H9 (cell line): ENCODE results near the gene KCNJ16. TPM values are rescaled to one million over a fixed set of nuclear protein-coding genes. Genes with fewer than 3 reads are reported as not detected.

Source experiments
- DNase-seq: peaks from one replicate; pipeline ENCODE4 v3.0.0-alpha.2; 2017
- H2AFZ ChIP-seq: one replicate; pipeline ENCODE4 v1.6.1; 2013; ENCODE audit warnings: mild to moderate bottlenecking, low read length, control low read depth, moderate library complexity
- H2AK5ac ChIP-seq: 2 replicates; pipeline ENCODE4 v1.6.1; 2013; ENCODE audit warnings: low read length, control low read depth, mixed read lengths; ENCODE audit not compliant: insufficient read length
- H2BK120ac ChIP-seq: one replicate; pipeline ENCODE4 v1.6.1; 2013; ENCODE audit warnings: low read depth, mild to moderate bottlenecking, low read length, control low read depth, inconsistent platforms; ENCODE audit not compliant: poor library complexity, severe bottlenecking
- H2BK12ac ChIP-seq: 2 replicates; pipeline ENCODE4 v1.6.1; 2013; ENCODE audit warnings: low read length, control low read depth, mixed read lengths, low read depth; ENCODE audit not compliant: insufficient read length
- H2BK15ac ChIP-seq: 2 replicates; pipeline ENCODE4 v1.6.1; 2013; ENCODE audit warnings: low read depth, low read length, control low read depth
- H2BK20ac ChIP-seq: one replicate; pipeline ENCODE4 v1.6.1; 2013; ENCODE audit warnings: low read depth, mild to moderate bottlenecking, low read length, control low read depth, inconsistent platforms; ENCODE audit not compliant: poor library complexity, severe bottlenecking
- H2BK5ac ChIP-seq: 2 replicates; pipeline ENCODE4 v1.6.1; 2013; ENCODE audit warnings: low read length, control low read depth, mixed read lengths; ENCODE audit not compliant: insufficient read length
- H3K14ac ChIP-seq: 2 replicates; pipeline ENCODE4 v1.6.1; 2013; ENCODE audit warnings: low read length, control low read depth; ENCODE audit not compliant: insufficient read depth
- H3K18ac ChIP-seq: 2 replicates; pipeline ENCODE4 v1.6.1; 2013; ENCODE audit warnings: low read depth, mild to moderate bottlenecking, mixed read lengths, low read length, control low read depth; ENCODE audit not compliant: insufficient read length
- H3K23ac ChIP-seq: 2 replicates; pipeline ENCODE4 v1.6.1; 2013; ENCODE audit warnings: low read length, control low read depth, mixed read lengths, low read depth; ENCODE audit not compliant: insufficient read length
- H3K23me2 ChIP-seq: 2 replicates; pipeline ENCODE4 v1.6.1; 2013; ENCODE audit warnings: low read depth, mild to moderate bottlenecking, mixed read lengths, low read length, control low read depth; ENCODE audit not compliant: insufficient read length, poor library complexity, severe bottlenecking
- H3K27ac ChIP-seq: 2 replicates; pipeline ENCODE4 v1.5.1; 2013; ENCODE audit warnings: low read length, control low read depth, mixed read lengths, low read depth; ENCODE audit not compliant: insufficient read length
- H3K27me3 ChIP-seq: 2 replicates; pipeline ENCODE4 v1.6.1; 2013; ENCODE audit warnings: low read length, control low read depth, inconsistent platforms; ENCODE audit not compliant: insufficient read depth
- H3K4ac ChIP-seq: 2 replicates; pipeline ENCODE4 v1.6.1; 2013; ENCODE audit warnings: low read depth, mild to moderate bottlenecking, control low read depth, inconsistent platforms, low read length, moderate library complexity
- H3K4me1 ChIP-seq: 2 replicates; pipeline ENCODE4 v1.6.1; 2013; ENCODE audit warnings: low read length, control low read depth, inconsistent platforms; ENCODE audit not compliant: insufficient read depth
- H3K4me2 ChIP-seq: 2 replicates; pipeline ENCODE4 v1.6.1; 2013; ENCODE audit warnings: low read length, control low read depth, mixed read lengths; ENCODE audit not compliant: insufficient read length, insufficient read depth
- H3K56ac ChIP-seq: 2 replicates; pipeline ENCODE4 v1.6.1; 2013; ENCODE audit warnings: low read depth, mild to moderate bottlenecking, mixed read lengths, low read length, control low read depth; ENCODE audit not compliant: insufficient read length
- H3K79me1 ChIP-seq: 2 replicates; pipeline ENCODE4 v1.6.1; 2013; ENCODE audit warnings: low read depth, mild to moderate bottlenecking, moderate library complexity, low read length, control low read depth, inconsistent platforms; ENCODE audit not compliant: insufficient read depth, poor library complexity, severe bottlenecking
- H3K79me2 ChIP-seq: 2 replicates; pipeline ENCODE4 v1.6.1; 2013; ENCODE audit warnings: low read length, control low read depth, inconsistent platforms; ENCODE audit not compliant: insufficient read depth
- H3K9ac ChIP-seq: 2 replicates; pipeline ENCODE4 v1.6.1; 2013; ENCODE audit warnings: low read length, control low read depth, mixed read lengths; ENCODE audit not compliant: insufficient read length; ENCODE audit errors: extremely low read depth
- H3K9me3 ChIP-seq: one replicate; pipeline ENCODE4 v1.6.1; 2013; ENCODE audit warnings: low read depth, low read length, inconsistent platforms; ENCODE audit not compliant: control insufficient read depth
- H3T11ph ChIP-seq: one replicate; pipeline ENCODE4 v1.6.1; 2013; ENCODE audit warnings: mild to moderate bottlenecking, low read length, control low read depth, inconsistent platforms
- H4K20me1 ChIP-seq: one replicate; pipeline ENCODE4 v1.6.1; 2013; ENCODE audit not compliant: control insufficient read depth, insufficient read length, insufficient read depth
- H4K5ac ChIP-seq: 2 replicates; pipeline ENCODE4 v1.6.1; 2013; ENCODE audit warnings: low read depth, mild to moderate bottlenecking, mixed read lengths, low read length, control low read depth; ENCODE audit not compliant: insufficient read length
- H4K8ac ChIP-seq: replicated peaks from 2 replicates; pipeline ENCODE4 v1.6.1; 2013; ENCODE audit warnings: low read length, control low read depth, mixed read lengths, low read depth; ENCODE audit not compliant: insufficient read length
- H4K91ac ChIP-seq: 2 replicates; pipeline ENCODE4 v1.6.1; 2013; ENCODE audit warnings: low read depth, mild to moderate bottlenecking, moderate library complexity, mixed read lengths, low read length, control low read depth; ENCODE audit not compliant: insufficient read length
- H3K27ac Mint-ChIP-seq, 3 experiments: 2 replicates in 2 of 3; 3 replicates in 1 of 3; pipeline ENCODE4 v1.8.0; 2020 to 2021; ENCODE audit warnings: mixed read lengths in 3 of 3, mild to moderate bottlenecking in 1 of 3, moderate library complexity in 1 of 3
- H3K27me3 Mint-ChIP-seq: 2 replicates; pipeline ENCODE4 v1.8.0; 2021; ENCODE audit warnings: low read depth, mild to moderate bottlenecking, moderate library complexity, mixed read lengths
- H3K36me3 Mint-ChIP-seq, 3 experiments: 2 replicates in 2 of 3; 3 replicates in 1 of 3; pipeline ENCODE4 v1.8.0; 2020 to 2021; ENCODE audit warnings: low read depth in 3 of 3, mixed read lengths in 3 of 3; ENCODE audit not compliant: insufficient read depth in 1 of 3
- H3K4me1 Mint-ChIP-seq, 2 experiments: 2 replicates each; pipeline ENCODE4 v1.8.0; 2020; ENCODE audit warnings: mixed read lengths in 2 of 2
- H3K4me3 Mint-ChIP-seq, 2 experiments: 2 replicates in 1 of 2; 3 replicates in 1 of 2; pipeline ENCODE4 v1.8.0; 2020 to 2021; ENCODE audit warnings: mild to moderate bottlenecking in 2 of 2, mixed read lengths in 2 of 2, moderate library complexity in 1 of 2
- H3K9me3 Mint-ChIP-seq, 2 experiments: 2 replicates in 1 of 2; 3 replicates in 1 of 2; pipeline ENCODE4 v1.8.0; 2020; ENCODE audit warnings: mild to moderate bottlenecking in 2 of 2, mixed read lengths in 2 of 2, moderate library complexity in 1 of 2
- WGBS: extraction: QIAGEN DNeasy Blood & Tissue Kit; methylation state at CpG from one replicate; pipeline ENCODE4 v1.1.7; 2013; ENCODE audit warnings: missing lambda C conversion rate, low lambda C conversion rate, mixed read lengths; ENCODE audit not compliant: insufficient read length; ENCODE audit errors: extremely low coverage; 5-methylcytosine and 5-hydroxymethylcytosine counted together
- total RNA-seq: library from RNA; stranded (reverse); gene quantifications from 2 replicates; pipeline ENCODE4 v1.2.1, GENCODE V29; 2021
- TF ChIP-seq, protein P1 (sequence below): fragments of 200-600 bp; sonication (generic); conservative IDR thresholded peaks from 3 replicates; pipeline ENCODE4 v1.8.0; 2021; ENCODE audit warnings: antibody characterized with exemption, mild to moderate bottlenecking

KCNJ16 gene
- total RNA-seq, 1 experiment from 2014 or later = not detected

DNA sequence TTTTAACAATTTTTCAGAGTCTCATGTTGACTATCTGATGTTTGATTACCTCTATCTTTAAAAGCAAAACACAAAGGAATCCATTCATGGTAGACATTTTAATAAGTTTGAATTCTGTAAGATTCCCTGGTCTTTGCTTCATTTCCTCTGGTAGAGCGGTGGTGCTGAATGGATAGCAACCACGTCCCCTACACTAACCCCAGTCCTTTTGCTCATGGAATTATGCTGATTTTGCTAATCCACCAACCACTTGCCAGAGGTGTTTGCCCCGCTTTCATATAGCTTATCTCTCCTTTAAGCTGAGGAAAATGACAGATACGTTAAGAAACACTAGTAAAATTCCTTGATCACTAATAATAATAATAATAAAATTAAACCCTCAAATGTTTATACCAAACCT lies 9.5 kb downstream of the KCNJ16 start:
- H3K9me3 Mint-ChIP-seq = no peaks in the 10 kb centered on the region; a peak in 1 of 5 replicates
- no peak overlapping the region for H2BK5ac ChIP-seq
- H3K79me2 ChIP-seq = no peaks in the 10 kb centered on the region
- TF ChIP-seq, protein P1, sequence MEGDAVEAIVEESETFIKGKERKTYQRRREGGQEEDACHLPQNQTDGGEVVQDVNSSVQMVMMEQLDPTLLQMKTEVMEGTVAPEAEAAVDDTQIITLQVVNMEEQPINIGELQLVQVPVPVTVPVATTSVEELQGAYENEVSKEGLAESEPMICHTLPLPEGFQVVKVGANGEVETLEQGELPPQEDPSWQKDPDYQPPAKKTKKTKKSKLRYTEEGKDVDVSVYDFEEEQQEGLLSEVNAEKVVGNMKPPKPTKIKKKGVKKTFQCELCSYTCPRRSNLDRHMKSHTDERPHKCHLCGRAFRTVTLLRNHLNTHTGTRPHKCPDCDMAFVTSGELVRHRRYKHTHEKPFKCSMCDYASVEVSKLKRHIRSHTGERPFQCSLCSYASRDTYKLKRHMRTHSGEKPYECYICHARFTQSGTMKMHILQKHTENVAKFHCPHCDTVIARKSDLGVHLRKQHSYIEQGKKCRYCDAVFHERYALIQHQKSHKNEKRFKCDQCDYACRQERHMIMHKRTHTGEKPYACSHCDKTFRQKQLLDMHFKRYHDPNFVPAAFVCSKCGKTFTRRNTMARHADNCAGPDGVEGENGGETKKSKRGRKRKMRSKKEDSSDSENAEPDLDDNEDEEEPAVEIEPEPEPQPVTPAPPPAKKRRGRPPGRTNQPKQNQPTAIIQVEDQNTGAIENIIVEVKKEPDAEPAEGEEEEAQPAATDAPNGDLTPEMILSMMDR = no peak
- no peaks in the 10 kb centered on the region for H3K27me3 Mint-ChIP-seq
- H3K27me3 ChIP-seq = no peaks in the 10 kb centered on the region
- DNase-seq = no peak
- H4K8ac ChIP-seq = no peak overlapping the region
- H4K91ac ChIP-seq = no peak overlapping the region
- H2BK120ac ChIP-seq = no peak overlapping the region
- no peaks in the 10 kb centered on the region for H3K4me1 ChIP-seq
- no peak overlapping the region for H3K14ac ChIP-seq
- no peak overlapping the region for H3K4ac ChIP-seq
- H3K4me2 ChIP-seq = no peak overlapping the region
- no peak overlapping the region for H3K27ac Mint-ChIP-seq
- H2AK5ac ChIP-seq = no peak overlapping the region
- WGBS = no CpG with 5 or more reads among the region's 4 CpGs
- H3K79me1 ChIP-seq = no peaks in the 10 kb centered on the region
- no peak overlapping the region for H2BK12ac ChIP-seq
- H3K36me3 Mint-ChIP-seq = no peaks in the 10 kb centered on the region
- H3K4me3 Mint-ChIP-seq = no peak overlapping the region
- no peaks in the 10 kb centered on the region for H3K23me2 ChIP-seq
- no peaks in the 10 kb centered on the region for H3K4me1 Mint-ChIP-seq
- H3K18ac ChIP-seq = no peak overlapping the region
- no peak overlapping the region for H3T11ph ChIP-seq
- H4K20me1 ChIP-seq = no peaks in the 10 kb centered on the region
- H2BK20ac ChIP-seq = no peak overlapping the region
- H4K5ac ChIP-seq = no peak overlapping the region
- no peak overlapping the region for H3K56ac ChIP-seq
- no peaks in the 10 kb centered on the region for H3K9me3 ChIP-seq
- H3K27ac ChIP-seq = no peak overlapping the region
- H3K9ac ChIP-seq = no peak overlapping the region
- no peak overlapping the region for H2BK15ac ChIP-seq
- no peak overlapping the region for H3K23ac ChIP-seq
- H2AFZ ChIP-seq = no peak overlapping the region
